ENCODE measurements around the gene ACOT11.

DNA sequence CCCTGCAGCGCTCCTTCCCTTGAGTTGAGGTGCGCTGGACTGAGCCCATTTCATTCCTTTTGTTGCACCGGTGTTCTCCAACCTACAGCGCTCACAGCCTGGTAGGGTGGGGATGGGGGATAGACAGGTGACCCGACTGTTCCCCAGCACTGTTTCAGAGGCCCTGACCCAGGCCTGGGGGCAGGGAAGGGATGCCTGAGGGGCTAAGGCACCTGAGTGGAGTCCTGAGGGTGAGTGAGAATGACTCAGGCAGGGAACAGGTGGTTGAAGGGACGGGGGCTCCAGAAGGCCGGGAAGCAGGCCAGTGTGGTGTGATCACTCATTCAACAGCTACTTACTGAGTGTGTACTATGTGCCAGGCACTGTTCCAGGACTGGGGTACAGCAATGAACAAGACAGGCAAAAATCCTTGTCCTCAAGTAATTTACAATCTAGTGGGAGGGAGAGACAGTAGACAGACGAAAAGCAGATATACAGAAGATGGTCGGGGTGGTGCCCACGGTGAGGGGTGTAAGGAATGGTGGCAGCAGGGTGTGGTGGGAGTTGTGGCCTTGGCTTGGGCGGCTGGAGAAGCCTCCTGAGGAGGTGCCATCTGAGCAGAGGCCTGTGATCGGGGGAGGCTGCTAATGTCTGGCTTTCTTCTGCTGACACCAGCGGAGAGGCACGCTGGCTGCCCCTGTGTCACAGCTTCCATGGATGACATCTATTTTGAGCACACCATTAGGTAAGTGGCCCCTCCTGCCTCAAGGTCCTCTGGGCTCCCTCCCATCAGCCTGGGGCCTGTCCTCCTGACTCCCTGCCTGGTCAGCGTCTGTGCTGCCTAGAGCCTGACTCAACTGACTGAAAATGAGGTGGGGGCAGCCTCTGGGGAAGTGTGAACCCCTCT lies 37.4 kb downstream of the ACOT11 start:
- no peak for TF ChIP-seq POLR2A (IDR thresholded peaks at IDR 0.05; ENCODE audit: low read depth, low read length)
- TF ChIP-seq SPI1 (IDR thresholded peaks at IDR 0.05; ENCODE audit: low read depth, low read length), result no peak
